SK-N-SH (cell line): ENCODE measurements around the gene BLVRA. TPM values are rescaled to one million over a fixed set of nuclear protein-coding genes. Genes with fewer than 3 reads are reported as not detected.

Experiments used
- CTCF ChIA-PET: fragments of 300-600, 350-600 bp; formaldehyde crosslinking; extraction: SDS; loops from one replicate; lab custom pipeline; 2021; lab: Yijun Ruan, JAX
- POLR2A ChIA-PET: fragments of 350-600 bp; sonication (Branson Sonifier 250); formaldehyde crosslinking; extraction: SDS; loops from one replicate; lab custom pipeline; 2020; ENCODE audit warnings: antibody characterized with exemption, inconsistent platforms; lab: Yijun Ruan, JAX
- DNase-seq: peaks from one replicate; pipeline ENCODE4 v3.0.0; 2012
- H2AFZ ChIP-seq: fragments of 200-600 bp; sonication (generic); 2 replicates; pipeline ENCODE4 v1.8.1; 2016; ENCODE audit warnings: antibody characterized with exemption, mild to moderate bottlenecking, low read depth
- H3F3A ChIP-seq: fragments of 200-600 bp; sonication (generic); replicated peaks from 2 replicates; pipeline ENCODE3; 2016; ENCODE audit warnings: antibody characterized with exemption, mild to moderate bottlenecking; ENCODE audit not compliant: insufficient read depth
- H3K27ac ChIP-seq, 2 experiments: fragments of 200-500 bp in 1 of 2; fragments of 200-600 bp in 1 of 2; sonication (Bioruptor generic) in 1 of 2; sonication (generic), shearing (Covaris generic) in 1 of 2; 2 replicates each; pipeline versions ENCODE4 v1.5.1 to v1.6.1; 2014 to 2016; ENCODE audit warnings: low read depth in 2 of 2, inconsistent platforms in 1 of 2, low read length in 1 of 2, mild to moderate bottlenecking in 1 of 2, mixed read lengths in 1 of 2
- H3K27me3 ChIP-seq: fragments of 200-600 bp; sonication (generic), shearing (Covaris generic); 2 replicates; pipeline ENCODE4 v1.6.1; 2016; ENCODE audit warnings: mixed run types; ENCODE audit not compliant: insufficient read depth
- H3K36me3 ChIP-seq, 2 experiments: fragments of 200-500 bp in 1 of 2; fragments of 200-600 bp in 1 of 2; sonication (Bioruptor generic) in 1 of 2; sonication (generic) in 1 of 2; replicated peaks in 1 of 2; 2 replicates each; pipeline versions ENCODE3 to v1.5.1; 2014 to 2016; ENCODE audit warnings: low read length in 1 of 2, mild to moderate bottlenecking in 1 of 2; ENCODE audit not compliant: insufficient read depth in 2 of 2, control insufficient read depth in 1 of 2
- H3K4me1 ChIP-seq, 2 experiments: fragments of 200-500 bp in 1 of 2; fragments of 200-600 bp in 1 of 2; sonication (Bioruptor generic) in 1 of 2; sonication (generic), shearing (Covaris generic) in 1 of 2; 2 replicates each; pipeline versions ENCODE4 v1.5.1 to v1.6.1; 2014 to 2016; ENCODE audit warnings: low read depth in 1 of 2, low read length in 1 of 2, mixed run types in 1 of 2; ENCODE audit not compliant: insufficient read depth in 2 of 2, control insufficient read depth in 1 of 2
- H3K4me2 ChIP-seq: fragments of 200-600 bp; sonication (generic), shearing (Covaris generic); 2 replicates; pipeline ENCODE4 v1.6.1; 2017; ENCODE audit warnings: mixed run types
- H3K4me3 ChIP-seq, 2 experiments: fragments of 200-500 bp in 1 of 2; fragments of 200-600 bp in 1 of 2; sonication (Bioruptor generic) in 1 of 2; sonication (generic), shearing (Covaris generic) in 1 of 2; 2 replicates each; pipeline versions ENCODE4 v1.5.1 to v1.8.1; 2014 to 2016; ENCODE audit warnings: low read depth in 2 of 2, inconsistent platforms in 1 of 2, low read length in 1 of 2, mild to moderate bottlenecking in 1 of 2, mixed read lengths in 1 of 2, moderate library complexity in 1 of 2
- H3K79me2 ChIP-seq: fragments of 200-600 bp; sonication (generic); 2 replicates; pipeline ENCODE4 v1.8.1; 2017; ENCODE audit warnings: mild to moderate bottlenecking; ENCODE audit not compliant: insufficient read depth
- H3K9ac ChIP-seq: fragments of 200-600 bp; sonication (generic); 2 replicates; pipeline ENCODE4 v1.6.1; 2017; ENCODE audit warnings: mixed run types
- H3K9me2 ChIP-seq: fragments of 200-600 bp; sonication (generic); 2 replicates; pipeline ENCODE4 v1.6.1; 2017; ENCODE audit warnings: mixed run types
- H3K9me3 ChIP-seq: fragments of 200-600 bp; sonication (generic); 2 replicates; pipeline ENCODE4 v1.6.1; 2017; ENCODE audit warnings: mixed run types, mild to moderate bottlenecking, moderate library complexity
- H4K20me1 ChIP-seq: fragments of 200-600 bp; sonication (generic); 2 replicates; pipeline ENCODE4 v1.6.1; 2017; ENCODE audit warnings: mild to moderate bottlenecking, mixed run types; ENCODE audit not compliant: insufficient read depth
- ELF1 ChIP-seq: IDR thresholded peaks from 2 replicates; pipeline ENCODE4 v1.4.0; 2012
- NFIC ChIP-seq: IDR thresholded peaks from 2 replicates; pipeline ENCODE4 v1.4.0; 2012; ENCODE audit warnings: borderline replicate concordance
- POLR2AphosphoS5 ChIP-seq: IDR thresholded peaks from 2 replicates; pipeline ENCODE4 v1.6.1; 2012; ENCODE audit warnings: low read depth, low read length
- REST ChIP-seq: IDR thresholded peaks from 2 replicates; pipeline ENCODE4 v1.6.1; 2012; ENCODE audit warnings: mild to moderate bottlenecking, low read depth, low read length, moderate library complexity
- TEAD4 ChIP-seq: IDR thresholded peaks from 2 replicates; pipeline ENCODE4 v1.4.0; 2012; ENCODE audit warnings: mild to moderate bottlenecking, borderline replicate concordance; ENCODE audit not compliant: insufficient read depth
- WGBS: methylation state at CpG from one replicate; pipeline ENCODE4 v1.1.6; 2017; ENCODE audit warnings: low lambda C conversion rate; 5-methylcytosine and 5-hydroxymethylcytosine counted together
- polyA plus RNA-seq, 3 experiments: library from polyadenylated mRNA; depleted of rRNA; stranded (reverse); fragments of >200 nt; gene quantifications; 2 replicates each; pipeline ENCODE4 v1.2.3, GENCODE V29; 2012
- TF ChIP-seq, protein P1 (sequence below): IDR thresholded peaks from 2 replicates; pipeline ENCODE4 v1.4.0; 2012; ENCODE audit warnings: low read depth
- TF ChIP-seq, protein P2 (sequence below): IDR thresholded peaks from 2 replicates; pipeline ENCODE4; 2012

Gene BLVRA
- polyA plus RNA-seq, 1 of the 3 experiments (the other 2 are of a cell fraction): 123 TPM

- Histone ChIP-seq H3K27me3 (no peaks in the 10 kb centered on the region), H3K9ac (no peak overlapping the region), H3F3A (peaks cover 10% of the 10 kb centered on the region), H3K4me3 (no peak overlapping the region), H3K27ac (no peak overlapping the region), H3K9me3 (no peaks in the 10 kb centered on the region), H3K4me1 (peaks cover 0 to 4% of the 10 kb centered on the region in 2 experiments; a peak in 1 of 4 replicates), H3K79me2 (no peaks in the 10 kb centered on the region), H3K4me2 (no peak overlapping the region), H2AFZ (no peak overlapping the region), H3K9me2 (no peaks in the 10 kb centered on the region), H3K36me3 (peaks cover 34 to 36% of the 10 kb centered on the region in 2 experiments), H4K20me1 (no peaks in the 10 kb centered on the region)
- no peak for DNase-seq
- WGBS: 69% methylated on average over 5 of the region's 5 CpGs
- TF ChIP-seq, protein P1, sequence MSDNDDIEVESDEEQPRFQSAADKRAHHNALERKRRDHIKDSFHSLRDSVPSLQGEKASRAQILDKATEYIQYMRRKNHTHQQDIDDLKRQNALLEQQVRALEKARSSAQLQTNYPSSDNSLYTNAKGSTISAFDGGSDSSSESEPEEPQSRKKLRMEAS: no peak
- TF ChIP-seq ELF1: no peak
- TF ChIP-seq REST: no peak
- TF ChIP-seq, protein P2, sequence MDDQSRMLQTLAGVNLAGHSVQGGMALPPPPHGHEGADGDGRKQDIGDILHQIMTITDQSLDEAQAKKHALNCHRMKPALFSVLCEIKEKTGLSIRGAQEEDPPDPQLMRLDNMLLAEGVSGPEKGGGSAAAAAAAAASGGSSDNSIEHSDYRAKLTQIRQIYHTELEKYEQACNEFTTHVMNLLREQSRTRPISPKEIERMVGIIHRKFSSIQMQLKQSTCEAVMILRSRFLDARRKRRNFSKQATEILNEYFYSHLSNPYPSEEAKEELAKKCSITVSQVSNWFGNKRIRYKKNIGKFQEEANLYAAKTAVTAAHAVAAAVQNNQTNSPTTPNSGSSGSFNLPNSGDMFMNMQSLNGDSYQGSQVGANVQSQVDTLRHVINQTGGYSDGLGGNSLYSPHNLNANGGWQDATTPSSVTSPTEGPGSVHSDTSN: no peak
- TF ChIP-seq TEAD4: no peak
- CTCF ChIA-PET: interaction anchor here (0.6 to 1.9 kb wide), 5 partner anchors 10 to 208 kb away, joined by 3 to 9 read pairs (median 4); partner anchors contain the start of gene STK17A
- POLR2A ChIA-PET: no interaction called here
Observed at GRCh38 chr7:43790006-43790405, 31.5 kb downstream of the BLVRA start.

- CTCF ChIA-PET: interaction anchor here (1.1 to 1.9 kb wide), 2 partner anchors 48 to 208 kb away, joined by 3 to 9 read pairs; partner anchors contain the start of gene STK17A
Observed at GRCh38 chr7:43790834-43791233, 32.4 kb downstream of the BLVRA start.

More at GRCh38 chr7:43790834-43791233, 32.4 kb downstream of the BLVRA start:
- Histone ChIP-seq H4K20me1 (no peaks in the 10 kb centered on the region), H3K9me2 (no peaks in the 10 kb centered on the region), H3K4me2 (no peak overlapping the region), H2AFZ (no peak overlapping the region), H3K4me1 (peaks cover 0 to 3% of the 10 kb centered on the region in 2 experiments; a peak in 1 of 4 replicates), H3K9ac (no peak overlapping the region), H3K27me3 (no peaks in the 10 kb centered on the region), H3K9me3 (no peaks in the 10 kb centered on the region), H3F3A (peaks cover 4% of the 10 kb centered on the region), H3K79me2 (no peaks in the 10 kb centered on the region), H3K4me3 (no peak overlapping the region), H3K36me3 (peaks cover 34 to 42% of the 10 kb centered on the region in 2 experiments), H3K27ac (no peak overlapping the region)
- no peak for TF ChIP-seq ELF1
- TF ChIP-seq NFIC: no peak
- TF ChIP-seq POLR2AphosphoS5: no peak
- DNase-seq: no peak
- POLR2A ChIA-PET: interaction anchor here (0.6 kb wide), 1 partner anchor 9 kb away, joined by 3 read pairs; no protein-coding TSS in a partner anchor
- WGBS: 90% methylated on average over 5 of the region's 5 CpGs
